Stimulated activated CD8-positive, alpha-beta memory T cell treated with anti-CD3 and anti-CD28 coated beads, Interleukin-15, amount 100 ng/mL, for 4 hours (primary cell): ENCODE data around the gene ZNF888.
"Not testable (repeated sequence)": the region's sequence is repeated elsewhere in the genome, so short reads cannot be mapped to it uniquely, and the experiment has no call there.

Experiments
- DNase-seq, 2 donors: peaks; one replicate each; pipeline ENCODE4 v3.0.0-alpha.2; 2020; ENCODE audit warnings: low read depth in 2 of 2

Gene ZNF888

DNA sequence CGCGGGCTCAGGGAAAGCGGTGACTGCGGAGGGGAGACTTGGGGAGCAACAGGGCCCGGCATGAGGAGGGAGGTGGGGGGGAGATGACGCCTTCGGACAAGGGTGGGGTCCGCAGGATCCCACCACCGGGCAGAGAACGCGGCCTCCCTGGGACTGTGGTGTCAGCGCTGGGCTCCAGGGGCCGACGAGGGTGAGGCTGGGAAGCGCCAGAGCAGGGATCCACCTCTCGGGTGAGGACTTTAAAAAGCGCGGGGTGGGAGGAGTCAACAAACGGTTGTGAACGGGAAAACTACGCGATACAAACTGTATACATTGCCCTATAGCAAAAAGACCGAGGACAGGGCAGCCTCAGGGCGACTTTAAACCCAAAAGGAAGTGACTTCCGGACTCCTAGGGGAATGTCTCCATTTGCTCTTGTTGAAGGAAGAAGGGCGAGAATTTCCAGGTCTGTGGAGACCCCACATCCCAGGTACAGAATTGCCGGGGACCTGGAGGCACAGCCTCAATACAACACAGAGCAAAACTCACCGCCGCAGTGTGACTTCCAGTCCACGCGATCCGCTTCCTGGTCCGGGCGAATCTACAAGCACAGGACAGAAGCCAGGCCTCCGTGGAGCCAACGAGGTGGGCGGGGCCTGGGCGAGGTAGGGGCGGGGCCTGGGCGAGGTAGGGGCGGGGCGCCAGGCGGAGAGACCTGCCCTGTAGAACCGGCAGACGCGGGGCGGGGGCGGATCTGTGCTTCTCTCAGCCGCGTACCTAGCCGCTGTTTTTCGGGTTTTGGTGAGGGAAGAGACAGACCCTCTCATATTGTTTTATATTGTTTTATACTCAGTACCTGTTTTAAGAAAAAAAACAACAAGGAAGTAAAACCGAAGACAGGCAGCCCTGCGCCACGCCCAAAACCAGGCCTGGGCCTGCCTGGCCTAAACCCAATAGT, at the start of gene ZNF888:
Gene ZNF888, minus strand, starts transcription at position 588 of the 937 bp plus-strand sequence. CDS start 5,555 bp downstream, outside the sequence.
- DNase-seq = peak; percentile 68 to 71

DNA sequence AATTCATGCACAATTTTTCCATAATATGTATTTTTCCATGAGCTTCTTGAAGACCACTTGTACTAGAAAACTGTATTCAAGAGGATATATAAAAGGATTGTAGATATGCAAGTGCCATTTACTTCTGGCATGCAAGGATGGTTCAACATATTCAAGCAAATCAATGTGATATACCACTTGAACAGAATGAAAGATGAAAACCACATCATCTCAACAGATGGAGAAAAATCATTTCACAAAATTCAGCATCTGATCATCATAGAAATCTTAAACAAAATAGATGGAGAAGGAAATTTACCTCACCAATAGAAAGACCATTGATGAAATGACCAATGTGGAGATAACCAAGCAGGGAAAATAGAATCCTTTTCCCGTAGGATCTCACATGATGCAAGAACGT, 44.5 kb upstream of the ZNF888 start:
- no peak for DNase-seq

GRCh38 chr19:52963247-52963618, 40.0 kb upstream of the ZNF888 start:
- DNase-seq = no peak

GRCh38 chr19:52962394-52963246, 39.4 kb upstream of the ZNF888 start, which contains the start of gene ZNF816:
Gene ZNF816 (minus strand): TSS chr19:52962881. CDS start chr19:52956089, 6,792 bp downstream.
- peak; percentile 98 for DNase-seq

DNA sequence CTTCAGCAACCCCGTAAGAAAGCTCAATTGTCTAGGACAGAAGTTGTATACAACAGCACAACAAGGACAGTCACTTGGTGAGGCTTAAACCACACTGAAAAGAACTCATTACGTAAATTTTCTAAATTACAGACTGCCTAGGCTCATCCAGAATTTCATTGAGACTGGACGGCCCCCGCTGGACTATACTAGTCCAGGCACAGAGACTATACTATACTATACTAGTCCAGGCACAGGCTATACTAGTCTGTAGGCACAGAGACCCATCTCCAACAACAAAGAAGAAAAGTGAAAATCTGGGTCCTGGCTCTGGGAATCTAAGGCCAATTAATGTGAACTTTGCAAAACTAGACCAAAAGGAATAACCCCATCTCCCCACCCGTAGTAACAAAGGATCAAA, 38.8 kb upstream of the ZNF888 start:
- no peak for DNase-seq

GRCh38 chr19:52959613-52960295, 36.5 kb upstream of the ZNF888 start:
- DNase-seq = no peak

- DNase-seq = no peak
These were observed 34.4 kb upstream of the ZNF888 start for GRCh38 chr19:52957591-52957990.

DNA sequence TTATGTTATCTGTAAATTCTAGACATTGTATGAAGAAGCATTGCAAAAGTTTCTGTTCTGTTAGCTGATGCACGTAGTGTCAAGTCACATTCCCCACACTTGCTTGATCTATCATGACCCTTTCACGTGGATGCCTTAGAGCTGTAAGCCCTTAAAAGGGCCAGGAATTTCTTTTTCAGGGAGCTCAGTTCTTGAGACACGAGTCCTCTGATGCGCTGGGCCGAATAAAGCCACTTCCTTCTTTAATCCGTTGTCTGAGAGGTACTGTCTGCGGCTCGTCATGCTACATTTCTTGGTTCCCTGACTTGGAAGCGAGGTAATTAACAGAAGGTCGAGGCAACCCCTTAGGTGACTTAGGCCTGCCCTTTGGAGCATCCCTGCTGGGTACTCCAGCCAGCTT, 33.7 kb upstream of the ZNF888 start:
- DNase-seq = no peak

GRCh38 chr19:52949422-52949821, 26.2 kb upstream of the ZNF888 start:
- no peak for DNase-seq

GRCh38 chr19:52948025-52948770, 25.0 kb upstream of the ZNF888 start:
- no peak for DNase-seq

GRCh38 chr19:52946322-52947310, 23.4 kb upstream of the ZNF888 start:
- no peak for DNase-seq

DNA sequence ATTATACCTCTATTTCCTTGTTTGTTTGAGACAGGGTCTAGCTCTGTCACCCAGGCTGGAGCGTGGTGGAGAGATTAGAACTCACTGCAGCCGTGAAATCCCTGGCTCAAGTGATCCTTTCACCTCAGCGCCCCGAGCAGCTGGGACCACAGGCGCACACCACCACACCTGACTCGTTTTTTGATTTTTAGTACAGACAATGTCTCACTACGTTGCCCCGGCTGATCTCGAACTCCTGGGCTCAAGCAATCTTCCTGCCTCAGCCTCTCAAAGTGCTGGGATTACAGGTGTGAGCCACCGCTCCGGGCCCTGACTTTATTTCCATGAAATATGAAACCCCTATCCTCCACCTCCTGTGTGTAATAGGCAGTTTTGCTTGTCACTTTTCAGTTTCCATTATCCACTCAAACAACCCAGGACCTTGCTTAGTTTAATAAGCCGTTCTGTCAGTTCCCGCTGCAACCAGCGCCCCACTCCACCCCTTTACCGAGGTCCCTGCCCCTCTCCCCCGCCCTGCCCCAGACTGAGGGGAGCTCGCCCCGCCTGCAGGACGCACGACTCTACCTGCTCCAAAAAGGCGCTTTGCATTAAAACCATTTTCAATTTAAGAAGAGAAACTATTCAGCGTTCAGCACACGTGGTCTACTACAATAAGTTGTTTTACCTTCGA, 22.6 kb upstream of the ZNF888 start:
- DNase-seq = no peak

GRCh38 chr19:52944703-52945493, 21.7 kb upstream of the ZNF888 start:
- DNase-seq = not testable (repeated sequence)

DNA sequence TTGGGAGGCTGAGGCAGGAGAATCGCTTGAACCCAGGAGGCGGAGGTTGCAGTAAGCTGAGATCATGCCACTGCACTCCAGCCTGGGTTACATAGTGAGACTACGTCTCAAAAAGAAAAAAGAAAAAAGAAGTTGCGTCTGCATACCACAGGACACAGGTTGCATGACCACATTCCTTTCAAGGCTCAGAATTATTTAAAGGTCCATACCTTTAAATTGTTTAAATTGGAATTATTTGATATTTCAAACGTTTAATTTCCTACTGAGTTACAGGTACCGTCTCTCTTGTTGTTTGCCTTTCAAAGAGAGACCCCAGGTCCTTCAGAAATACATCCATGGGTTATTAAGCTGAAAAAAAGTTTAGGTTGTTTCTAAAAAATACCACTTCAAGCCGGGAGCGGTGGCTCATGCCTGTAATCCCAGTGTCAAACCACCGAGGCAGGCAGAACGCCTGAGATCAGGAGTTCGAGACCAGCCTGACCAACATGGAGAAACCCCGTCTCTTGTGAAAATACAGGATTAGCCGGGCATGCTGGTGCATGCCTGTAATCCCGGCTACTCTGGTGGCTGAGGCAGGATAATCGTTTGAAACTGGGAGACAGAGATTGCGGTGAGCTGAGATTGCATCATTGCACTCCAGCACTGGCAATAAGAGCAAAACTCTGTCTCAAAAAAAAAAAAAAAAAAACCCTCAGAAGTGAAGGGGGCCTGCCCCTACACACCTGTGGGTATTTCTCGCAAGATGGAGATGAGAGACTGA, 20.8 kb upstream of the ZNF888 start:
- DNase-seq = no peak

DNA sequence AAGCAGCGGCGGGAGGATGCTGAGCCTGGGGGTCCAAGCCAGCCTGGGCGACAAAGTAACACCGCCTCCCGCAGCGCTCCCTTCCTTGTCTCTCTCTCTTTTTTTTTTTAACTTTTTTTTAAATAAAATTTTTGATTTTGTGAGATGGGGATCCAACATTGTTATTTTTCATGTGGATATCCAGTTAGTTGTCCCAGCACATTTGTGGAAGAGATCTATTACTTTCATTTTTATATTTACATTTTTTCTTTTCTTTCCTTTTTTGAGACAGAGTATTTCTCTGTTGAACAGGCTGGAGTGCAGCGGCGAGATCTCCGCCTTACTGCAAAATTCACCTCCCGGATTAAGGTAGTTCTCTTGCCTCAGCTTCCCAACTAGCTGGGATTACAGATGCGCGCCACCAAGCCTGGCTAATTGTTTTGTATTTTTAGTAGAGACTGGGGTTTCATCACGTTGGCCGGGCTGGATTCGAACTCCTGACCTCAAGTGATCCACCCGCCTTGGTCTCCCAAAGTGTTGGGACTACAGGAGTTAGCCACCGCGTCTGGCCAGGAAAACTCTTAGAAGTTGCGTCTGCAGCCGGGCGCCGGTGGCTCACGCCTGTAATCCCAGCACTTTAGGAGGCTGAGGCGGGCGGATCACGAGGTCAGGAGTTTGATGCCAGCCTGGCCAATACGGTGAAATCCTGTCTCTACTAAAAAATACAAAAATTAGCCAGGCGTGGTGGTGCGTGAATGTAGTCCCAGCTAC, 20.1 kb upstream of the ZNF888 start:
- DNase-seq = no peak

DNA sequence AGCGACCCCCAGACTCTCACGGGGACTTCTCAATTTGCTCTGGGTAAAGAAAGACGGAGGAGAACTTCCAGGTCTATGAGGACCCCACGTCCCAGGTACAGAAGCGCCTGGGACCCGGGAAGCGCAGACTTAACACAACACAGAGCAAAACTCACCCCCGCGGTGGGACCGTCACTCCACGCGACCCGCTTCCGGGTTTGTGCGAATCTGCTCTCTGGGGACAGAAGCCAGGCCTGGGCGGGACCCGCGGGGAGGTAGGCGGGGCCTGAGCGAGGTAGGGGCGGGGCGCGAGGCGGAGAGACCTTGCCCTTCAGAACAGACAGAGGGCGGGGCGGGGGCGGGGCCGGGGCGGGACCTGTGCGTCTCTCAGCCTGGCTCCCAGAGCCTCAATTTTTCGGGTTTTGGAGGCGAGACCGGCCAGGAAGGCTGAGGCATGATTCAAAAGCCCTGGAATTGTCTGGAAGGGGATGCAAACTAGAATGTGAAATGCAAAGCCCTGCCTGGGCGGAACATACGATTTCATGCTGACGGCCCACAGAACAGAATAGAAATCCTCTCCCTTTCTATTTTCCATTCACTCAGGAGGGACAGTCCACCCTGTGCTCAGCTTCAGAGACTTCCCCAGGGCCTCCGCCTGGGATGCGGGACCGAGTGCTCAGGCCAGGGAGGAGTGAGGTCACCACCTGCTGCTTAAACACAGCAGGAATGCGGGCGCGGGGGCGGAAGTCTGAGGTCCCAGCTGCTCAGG, 19.3 kb upstream of the ZNF888 start:
- DNase-seq = peak; percentile 89 to 94
